ENCODE results near the gene MTUS2.

Gene MTUS2

GRCh38 chr13:29535663-29536655 is 715.8 kb downstream of the MTUS2 start:
- H3K36me3 ChIP-seq, result peaks cover 6 to 40% (median 27%) of the 10 kb centered on the region in 3 donors
- no peak overlapping the region for H3K4me3 ChIP-seq

GRCh38 chr13:29536853-29537252 is 716.7 kb downstream of the MTUS2 start:
- intact Hi-C loops (cut with DNase I; ENCODE audit: low total_unique reads), result loop anchor here (5.0 kb wide), 1 partner anchor 1265 kb away; no protein-coding TSS in a partner anchor
- Histone ChIP-seq H3K9me3 (no peaks in the 10 kb centered on the region), H3K27ac (no peak overlapping the region), H3K4me1 (no peaks in the 10 kb centered on the region), H3K4me3 (no peak overlapping the region), H3K36me3 (peaks cover 6 to 33% (median 18%) of the 10 kb centered on the region in 3 donors), H3K27me3 (no peaks in the 10 kb centered on the region)
- no peak for TF ChIP-seq CTCF (IDR thresholded peaks at IDR 0.05)
- DNase-seq, result no peak

More at GRCh38 chr13:29535663-29536655, 715.8 kb downstream of the MTUS2 start:
- intact Hi-C loops (cut with DNase I; ENCODE audit: low total_unique reads), result loop anchor here (5.0 kb wide), 1 partner anchor 1264 kb away; no protein-coding TSS in a partner anchor
- Histone ChIP-seq H3K27me3 (no peaks in the 10 kb centered on the region), H3K27ac (no peak overlapping the region), H3K9me3 (no peaks in the 10 kb centered on the region), H3K4me1 (no peaks in the 10 kb centered on the region)
- TF ChIP-seq CTCF (IDR thresholded peaks at IDR 0.05), result no peak
- no peak for DNase-seq

GRCh38 chr13:29537736-29538651 is 717.9 kb downstream of the MTUS2 start:
- H3K27ac ChIP-seq, result no peak overlapping the region
- TF ChIP-seq CTCF (IDR thresholded peaks at IDR 0.05), result no peak
- no peaks in the 10 kb centered on the region for H3K9me3 ChIP-seq
- peaks cover 3 to 21% (median 11%) of the 10 kb centered on the region in 3 donors for H3K36me3 ChIP-seq
- intact Hi-C loops (cut with DNase I; ENCODE audit: low total_unique reads), result loop anchor here (5.0 kb wide), 1 partner anchor 1266 kb away; no protein-coding TSS in a partner anchor
- no peak for DNase-seq
- no peaks in the 10 kb centered on the region for H3K27me3 ChIP-seq
- no peak overlapping the region for H3K4me3 ChIP-seq
- no peaks in the 10 kb centered on the region for H3K4me1 ChIP-seq

GRCh38 chr13:29538652-29539040 is 718.5 kb downstream of the MTUS2 start:
- Histone ChIP-seq H3K4me3 (no peak overlapping the region), H3K9me3 (no peaks in the 10 kb centered on the region), H3K27ac (no peak overlapping the region), H3K36me3 (peaks cover 0 to 18% (median 11%) of the 10 kb centered on the region in 3 donors), H3K4me1 (no peaks in the 10 kb centered on the region), H3K27me3 (no peaks in the 10 kb centered on the region)
- intact Hi-C loops (cut with DNase I; ENCODE audit: low total_unique reads), result loop anchor here (5.0 kb wide), 1 partner anchor 1266 kb away; no protein-coding TSS in a partner anchor
- no peak for TF ChIP-seq CTCF (IDR thresholded peaks at IDR 0.05)
- no peak for DNase-seq

- intact Hi-C loops (cut with DNase I; ENCODE audit: low total_unique reads), result loop anchor here (5.0 kb wide), 1 partner anchor 1268 kb away; no protein-coding TSS in a partner anchor
- no peak overlapping the region for H3K27ac ChIP-seq
- H3K4me1 ChIP-seq, result no peaks in the 10 kb centered on the region
- no peak for TF ChIP-seq CTCF (IDR thresholded peaks at IDR 0.05)
- no peaks in the 10 kb centered on the region for H3K27me3 ChIP-seq
- DNase-seq, result no peak
- H3K36me3 ChIP-seq, result peaks cover 0 to 11% (median 11%) of the 10 kb centered on the region in 3 donors
- no peaks in the 10 kb centered on the region for H3K9me3 ChIP-seq
- H3K4me3 ChIP-seq, result no peak overlapping the region
Measured at GRCh38 chr13:29539856-29540255, 719.7 kb downstream of the MTUS2 start.

Measured in tibial artery (tissue), 4 donors.